T-cell (primary cell): ENCODE measurements around the gene MS4A10. TPM values are rescaled to one million over a fixed set of nuclear protein-coding genes. Genes with fewer than 3 reads are reported as not detected.

Experiments
- ATAC-seq, 4 experiments: fragments of 200-7000 bp in 3 of 4; fragments of 150-1000 bp in 1 of 4; cut with Tn5 transposase; replicated peaks in 1 of 4; 1 replicate in 3 of 4; 2 replicates in 1 of 4; pipeline ENCODE4 v1.10.0; 2021; ENCODE audit warnings: moderate library complexity in 3 of 4, mild to moderate bottlenecking in 2 of 4, moderate number of reproducible peaks in 1 of 4
- CTCF ChIA-PET, 2 donors: fragments of 300-600 bp; sonication (Branson Sonifier 250); formaldehyde crosslinking; loops; one replicate each; lab custom pipeline; 2022; ENCODE audit warnings: antibody characterized with exemption in 2 of 2; lab: Charles Lee
- POLR2A ChIA-PET, 2 donors: fragments of 300-600 bp; sonication (Branson Sonifier 250); formaldehyde crosslinking; loops; one replicate each; lab custom pipeline; 2022; ENCODE audit warnings: antibody characterized with exemption in 2 of 2; lab: Charles Lee
- DNase-seq, 35 experiments: peaks; one replicate each; pipeline versions ENCODE4 v3.0.0 to v3.0.0-alpha.2; 2013 to 2023
- H3K27ac ChIP-seq: one replicate; pipeline ENCODE4 v1.5.1; 2013; ENCODE audit warnings: low read length
- H3K27me3 ChIP-seq, 2 experiments: replicated peaks in 1 of 2; 1 replicate in 1 of 2; 2 replicates in 1 of 2; pipeline versions ENCODE4 v1.6.1 to v1.7.0; 2013; ENCODE audit warnings: low read length in 1 of 2, mixed read lengths in 1 of 2; ENCODE audit not compliant: control insufficient read depth in 2 of 2, insufficient read depth in 2 of 2; ENCODE audit errors: extremely low read depth in 1 of 2
- H3K36me3 ChIP-seq, 2 donors: 1 replicate in 1 of 2; 2 replicates in 1 of 2; pipeline versions ENCODE4 v1.6.1 to v1.7.0; 2013; ENCODE audit warnings: low read length in 1 of 2; ENCODE audit not compliant: control insufficient read depth in 2 of 2, insufficient read depth in 1 of 2; ENCODE audit errors: extremely low read depth in 1 of 2
- H3K4me1 ChIP-seq, 2 experiments: 1 replicate in 1 of 2; 2 replicates in 1 of 2; pipeline versions ENCODE4 v1.6.1 to v1.7.0; 2013; ENCODE audit warnings: low read length in 2 of 2, mixed read lengths in 1 of 2; ENCODE audit not compliant: insufficient read depth in 2 of 2, control insufficient read depth in 1 of 2; ENCODE audit errors: extremely low read depth in 1 of 2
- H3K4me3 ChIP-seq, 2 donors: 1 replicate in 1 of 2; 2 replicates in 1 of 2; pipeline versions ENCODE4 v1.5.1 to v1.7.0; 2013; ENCODE audit warnings: mild to moderate bottlenecking in 2 of 2, low read length in 1 of 2, moderate library complexity in 1 of 2; ENCODE audit not compliant: control insufficient read depth in 1 of 2; ENCODE audit errors: extremely low read depth in 1 of 2
- H3K9me3 ChIP-seq: 2 replicates; pipeline ENCODE4 v1.7.0; 2013
- H3K27ac Mint-ChIP-seq, 2 donors: one replicate each; pipeline ENCODE4 v1.8.0; 2020 to 2021; ENCODE audit warnings: mild to moderate bottlenecking in 2 of 2, mixed read lengths in 2 of 2
- H3K27me3 Mint-ChIP-seq, 2 donors: one replicate each; pipeline ENCODE4 v1.8.0; 2021 to 2022; ENCODE audit warnings: mixed read lengths in 2 of 2
- H3K36me3 Mint-ChIP-seq: one replicate; pipeline ENCODE4 v1.8.0; 2021; ENCODE audit warnings: mixed read lengths
- H3K4me1 Mint-ChIP-seq, 3 donors: one replicate each; pipeline ENCODE4 v1.8.0; 2020 to 2022; ENCODE audit warnings: mixed read lengths in 3 of 3, mild to moderate bottlenecking in 1 of 3
- H3K4me3 Mint-ChIP-seq, 3 donors: one replicate each; pipeline ENCODE4 v1.8.0; 2020 to 2022; ENCODE audit warnings: mild to moderate bottlenecking in 3 of 3, mixed read lengths in 3 of 3, moderate library complexity in 3 of 3
- H3K9me3 Mint-ChIP-seq, 3 donors: one replicate each; pipeline ENCODE4 v1.8.0; 2020 to 2022; ENCODE audit warnings: mixed read lengths in 3 of 3
- WGBS: methylation state at CpG from one replicate; pipeline ENCODE4 v1.1.5; 2013; ENCODE audit warnings: missing lambda C conversion rate; ENCODE audit not compliant: insufficient coverage; 5-methylcytosine and 5-hydroxymethylcytosine counted together
- total RNA-seq, 35 experiments: library from RNA in 6 of 35; stranded (reverse) in 6 of 35; fragments of 120-200 nt in 1 of 35; gene quantifications; one replicate each; pipeline versions ENCODE4 v1.2.1 to v1.2.4 and lab custom pipeline; 2013 to 2026

The MS4A10 gene
- total RNA-seq, 5 donors from 2014 or later (not counting 1 experiment from before 2014, with no cell fraction given): not detected

DNA sequence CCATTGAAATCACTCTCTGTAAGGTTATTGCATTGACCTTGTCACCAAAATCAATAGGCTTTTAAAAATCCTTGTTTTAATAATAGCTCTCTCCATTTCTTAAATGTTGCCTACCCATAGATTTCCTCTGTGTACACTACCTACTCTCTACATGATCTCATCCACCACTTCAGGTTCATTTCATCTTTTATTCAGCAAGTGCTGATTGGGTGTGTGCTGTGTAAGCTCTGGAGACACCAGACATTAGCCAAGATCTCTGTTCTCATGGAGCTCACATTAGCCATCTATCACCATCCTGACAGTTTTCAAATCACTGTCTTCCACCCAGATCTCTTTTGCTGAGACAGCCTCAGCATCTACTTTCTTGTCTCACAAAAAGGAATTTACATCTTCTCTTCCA lies 4.4 kb upstream of the MS4A10 start:
- Mint-ChIP-seq H3K36me3 (no peaks in the 10 kb centered on the region), H3K9me3 (no peaks in the 10 kb centered on the region), H3K4me3 (no peak overlapping the region), H3K4me1 (no peaks in the 10 kb centered on the region), H3K27ac (no peak overlapping the region), H3K27me3 (no peaks in the 10 kb centered on the region)
- CTCF ChIA-PET: interaction anchor here (0.6 to 0.8 kb wide), 2 partner anchors 19 to 993 kb away, joined by 3 to 8 read pairs; no protein-coding TSS in a partner anchor
- no peak for ATAC-seq
- Histone ChIP-seq H3K36me3 (no peaks in the 10 kb centered on the region), H3K9me3 (no peaks in the 10 kb centered on the region), H3K27ac (no peak overlapping the region), H3K4me1 (no peaks in the 10 kb centered on the region), H3K27me3 (peaks cover 2 to 9% of the 10 kb centered on the region in 2 experiments), H3K4me3 (no peak overlapping the region)
- DNase-seq: no peak
- POLR2A ChIA-PET: no interaction called here

DNA sequence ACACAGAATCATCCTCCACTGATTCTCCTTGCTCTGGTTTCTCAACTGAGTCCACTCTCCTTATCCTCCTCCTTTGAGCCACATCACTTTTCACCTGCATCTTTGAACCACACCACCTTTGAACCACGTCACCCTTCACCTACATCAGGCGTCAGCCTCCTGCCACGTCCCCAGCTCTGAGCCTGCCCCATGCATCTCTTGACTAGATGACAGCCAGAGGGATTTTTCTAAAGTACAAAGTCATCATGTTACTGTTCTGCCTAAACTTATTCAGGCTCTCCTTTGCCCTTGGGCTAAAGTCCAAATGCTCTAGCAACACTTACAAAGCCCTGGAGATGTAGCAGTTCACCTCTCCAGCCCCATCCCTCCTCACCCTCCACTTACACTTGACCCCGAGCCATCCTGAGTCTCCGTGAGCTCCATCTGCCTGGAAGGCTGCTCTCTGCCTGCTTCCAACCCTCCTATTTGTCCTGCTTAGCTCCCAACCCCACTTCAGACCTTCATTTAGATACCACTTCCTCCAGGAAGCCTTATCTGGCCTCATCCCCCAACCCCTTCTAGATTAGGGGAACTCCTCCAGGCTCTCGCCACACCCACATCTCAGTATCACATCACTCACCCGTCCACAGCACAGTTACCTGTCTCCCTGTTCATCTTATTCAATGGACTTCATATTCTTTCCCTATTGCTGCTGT lies 3.7 kb upstream of the MS4A10 start:
- Mint-ChIP-seq H3K4me1 (no peaks in the 10 kb centered on the region), H3K9me3 (no peaks in the 10 kb centered on the region), H3K36me3 (no peaks in the 10 kb centered on the region), H3K4me3 (no peak overlapping the region), H3K27ac (no peak overlapping the region), H3K27me3 (no peaks in the 10 kb centered on the region)
- ATAC-seq (no peak), DNase-seq (no peak)
- POLR2A ChIA-PET: interaction anchor here in 1 of 2 donors (0.6 kb wide), 1 partner anchor 1801 kb away, joined by 8 read pairs; no protein-coding TSS in a partner anchor
- Histone ChIP-seq H3K9me3 (no peaks in the 10 kb centered on the region), H3K27me3 (peaks cover 2 to 5% of the 10 kb centered on the region in 2 experiments), H3K4me1 (no peaks in the 10 kb centered on the region), H3K36me3 (no peaks in the 10 kb centered on the region), H3K27ac (no peak overlapping the region), H3K4me3 (no peak overlapping the region)
- CTCF ChIA-PET: interaction anchor here (0.7 to 0.8 kb wide), 2 partner anchors 19 to 854 kb away, joined by 3 to 6 read pairs; no protein-coding TSS in a partner anchor
- 79% methylated on average over 7 of the region's 7 CpGs for WGBS

DNA sequence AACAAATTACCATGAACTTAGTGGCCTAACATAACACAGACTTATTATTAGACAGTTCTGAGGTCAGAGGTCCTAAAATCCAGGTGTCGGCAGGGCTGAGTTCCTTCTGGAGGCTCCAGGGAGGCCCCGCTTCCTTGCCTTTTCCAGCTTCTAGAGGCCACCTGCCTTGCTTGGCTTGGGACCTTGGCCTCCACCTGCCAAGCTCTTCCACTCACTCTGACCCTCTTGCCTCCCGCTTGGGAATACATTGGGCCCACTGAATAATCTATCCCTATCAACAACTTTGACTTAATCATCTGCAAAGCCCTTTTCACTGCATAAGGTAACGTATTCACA lies 3.2 kb upstream of the MS4A10 start:
- Histone ChIP-seq H3K9me3 (no peaks in the 10 kb centered on the region), H3K4me1 (no peaks in the 10 kb centered on the region), H3K36me3 (no peaks in the 10 kb centered on the region), H3K27me3 (peaks cover 2 to 5% of the 10 kb centered on the region in 2 experiments), H3K27ac (no peak overlapping the region), H3K4me3 (no peak overlapping the region)
- no peak overlapping the region for H3K27ac Mint-ChIP-seq
- H3K36me3 Mint-ChIP-seq: no peaks in the 10 kb centered on the region
- WGBS: 100% methylated on average over 2 of the region's 4 CpGs
- no peaks in the 10 kb centered on the region for H3K9me3 Mint-ChIP-seq
- no peaks in the 10 kb centered on the region for H3K4me1 Mint-ChIP-seq
- DNase-seq (no peak), ATAC-seq (no peak)
- H3K4me3 Mint-ChIP-seq: no peak overlapping the region
- ChIA-PET POLR2A (interaction anchor here in 1 of 2 donors (0.6 kb wide), 1 partner anchor 1801 kb away, joined by 8 read pairs; no protein-coding TSS in a partner anchor), CTCF (interaction anchor here in 1 of 2 donors (0.7 kb wide), 1 partner anchor 853 kb away, joined by 6 read pairs; no protein-coding TSS in a partner anchor)
- H3K27me3 Mint-ChIP-seq: no peaks in the 10 kb centered on the region

DNA sequence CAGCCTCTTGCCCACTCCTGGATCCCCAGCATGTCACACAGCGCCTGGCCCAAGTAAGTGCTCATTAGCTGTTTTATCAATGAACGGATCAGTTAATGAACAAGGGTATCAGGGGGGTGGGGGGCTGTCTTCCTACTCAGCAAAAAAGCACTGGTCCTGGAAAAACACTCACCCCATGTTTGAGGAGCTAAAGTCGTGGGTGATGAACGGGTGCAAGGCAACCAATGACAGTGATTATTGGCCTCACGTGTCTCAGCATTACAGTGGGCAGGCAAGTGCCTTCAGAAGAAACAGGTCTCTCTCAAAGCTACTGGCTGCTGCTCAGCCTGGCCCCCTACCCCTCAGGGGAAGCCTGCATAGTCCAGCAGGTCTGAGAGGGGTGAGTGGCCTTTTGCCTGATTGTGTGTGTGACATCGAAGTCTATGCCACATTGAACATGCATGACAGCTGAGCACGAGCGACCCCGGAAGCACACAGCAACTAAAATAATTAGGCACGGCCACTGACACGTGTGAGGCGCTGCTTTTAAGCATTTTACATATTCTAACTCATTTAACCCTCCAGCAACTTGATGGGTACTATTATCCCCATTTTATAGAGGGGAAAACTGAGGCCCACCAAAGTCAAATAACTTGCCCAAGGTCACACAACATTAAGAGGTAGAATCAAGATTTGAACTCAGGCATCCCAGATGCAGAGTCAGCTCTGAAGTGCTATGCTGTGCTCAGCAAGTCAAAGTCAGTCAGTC lies 2.6 kb upstream of the MS4A10 start:
- Histone ChIP-seq H3K9me3 (no peaks in the 10 kb centered on the region), H3K4me1 (no peaks in the 10 kb centered on the region), H3K27ac (no peak overlapping the region), H3K36me3 (no peaks in the 10 kb centered on the region), H3K4me3 (no peak overlapping the region), H3K27me3 (peaks cover 2 to 5% of the 10 kb centered on the region in 2 experiments)
- POLR2A ChIA-PET: interaction anchor here in 1 of 2 donors (0.6 kb wide), 1 partner anchor 1800 kb away, joined by 8 read pairs; no protein-coding TSS in a partner anchor
- no peak overlapping the region for H3K27ac Mint-ChIP-seq
- CTCF ChIA-PET: interaction anchor here in 1 of 2 donors (0.7 kb wide), 1 partner anchor 852 kb away, joined by 6 read pairs; no protein-coding TSS in a partner anchor
- H3K4me1 Mint-ChIP-seq: no peaks in the 10 kb centered on the region
- 60% methylated on average over 3 of the region's 12 CpGs for whole genome bisulfite sequencing
- H3K27me3 Mint-ChIP-seq: no peaks in the 10 kb centered on the region
- H3K4me3 Mint-ChIP-seq: no peak overlapping the region
- no peaks in the 10 kb centered on the region for H3K9me3 Mint-ChIP-seq
- ATAC-seq: no peak
- DNase-seq: no peak
- H3K36me3 Mint-ChIP-seq: no peaks in the 10 kb centered on the region

DNA sequence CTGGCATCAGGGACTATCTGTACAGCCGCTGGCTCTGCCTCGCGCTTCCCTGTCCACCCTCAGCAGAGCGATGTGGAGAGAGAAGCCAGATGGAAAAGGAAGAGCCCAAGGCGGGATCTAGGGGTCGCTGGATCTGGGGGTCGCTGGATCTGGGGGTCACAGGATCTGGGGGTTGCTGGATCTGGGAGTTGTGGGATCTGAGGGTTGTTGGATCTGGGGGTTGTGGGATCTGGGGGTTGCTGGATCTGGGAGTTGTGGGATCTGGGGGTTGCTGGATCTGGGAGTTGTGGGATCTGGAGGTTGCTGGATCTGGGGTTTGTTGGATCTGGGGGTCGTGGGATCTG lies 2.0 kb upstream of the MS4A10 start:
- Histone ChIP-seq H3K9me3 (no peaks in the 10 kb centered on the region), H3K27me3 (peaks cover 2 to 5% of the 10 kb centered on the region in 2 experiments), H3K27ac (no peak overlapping the region), H3K4me3 (no peak overlapping the region), H3K4me1 (no peaks in the 10 kb centered on the region), H3K36me3 (no peaks in the 10 kb centered on the region)
- H3K9me3 Mint-ChIP-seq: no peaks in the 10 kb centered on the region
- ATAC-seq (no peak), DNase-seq (no peak)
- no peaks in the 10 kb centered on the region for H3K27me3 Mint-ChIP-seq
- no peak overlapping the region for H3K27ac Mint-ChIP-seq
- ChIA-PET POLR2A (no interaction called here), CTCF (no interaction called here)
- WGBS: 94% methylated on average over 7 of the region's 8 CpGs
- no peak overlapping the region for H3K4me3 Mint-ChIP-seq
- H3K4me1 Mint-ChIP-seq: no peaks in the 10 kb centered on the region
- no peaks in the 10 kb centered on the region for H3K36me3 Mint-ChIP-seq

DNA sequence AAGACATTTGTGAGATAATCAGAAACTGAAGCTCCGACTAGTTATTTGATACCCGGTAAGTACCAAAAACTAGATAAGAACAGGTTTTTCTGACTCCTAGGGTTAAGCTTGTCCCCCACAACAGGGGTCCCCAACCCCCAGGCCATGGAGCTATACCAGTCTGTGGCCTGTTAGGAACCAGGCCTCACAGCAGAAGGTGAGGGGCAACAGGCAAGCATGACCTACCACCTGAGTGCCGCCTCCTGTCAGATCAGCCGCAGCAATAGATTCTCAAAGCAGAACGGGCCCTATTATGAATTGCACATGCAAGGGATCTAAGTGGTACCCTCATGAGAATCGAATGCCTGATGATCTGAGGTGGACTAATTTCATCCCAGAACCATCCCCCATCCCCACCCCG lies 1.2 kb upstream of the MS4A10 start:
- no peaks in the 10 kb centered on the region for H3K9me3 Mint-ChIP-seq
- DNase-seq (no peak), ATAC-seq (no peak)
- no peaks in the 10 kb centered on the region for H3K36me3 Mint-ChIP-seq
- no peaks in the 10 kb centered on the region for H3K9me3 ChIP-seq
- POLR2A ChIA-PET: no interaction called here
- H3K27me3 Mint-ChIP-seq: no peaks in the 10 kb centered on the region
- 92% methylated on average over 4 of the region's 7 CpGs for WGBS
- H3K27me3 ChIP-seq: peaks cover 2 to 5% of the 10 kb centered on the region in 2 experiments
- H3K4me3 ChIP-seq: no peak overlapping the region
- CTCF ChIA-PET: no interaction called here
- H3K4me3 Mint-ChIP-seq: no peak overlapping the region
- no peak overlapping the region for H3K27ac ChIP-seq
- H3K4me1 ChIP-seq: no peaks in the 10 kb centered on the region
- H3K4me1 Mint-ChIP-seq: peaks cover 0 to 2% (median 0%) of the 10 kb centered on the region in 3 donors
- no peak overlapping the region for H3K27ac Mint-ChIP-seq
- no peaks in the 10 kb centered on the region for H3K36me3 ChIP-seq
